SK-N-SH (cell line): Measurements from ENCODE around the gene OR9Q1. TPM values are rescaled to one million over a fixed set of nuclear protein-coding genes. Genes with fewer than 3 reads are reported as not detected.

Experiments
- CTCF ChIA-PET: fragments of 300-600, 350-600 bp; formaldehyde crosslinking; extraction: SDS; loops from one replicate; lab custom pipeline; 2021; lab: Yijun Ruan, JAX
- POLR2A ChIA-PET: fragments of 350-600 bp; sonication (Branson Sonifier 250); formaldehyde crosslinking; extraction: SDS; loops from one replicate; lab custom pipeline; 2020; ENCODE audit warnings: antibody characterized with exemption, inconsistent platforms; lab: Yijun Ruan, JAX
- DNase-seq: peaks from one replicate; pipeline ENCODE4 v3.0.0; 2012
- H2AFZ ChIP-seq: fragments of 200-600 bp; sonication (generic); 2 replicates; pipeline ENCODE4 v1.8.1; 2016; ENCODE audit warnings: antibody characterized with exemption, mild to moderate bottlenecking, low read depth
- H3F3A ChIP-seq: fragments of 200-600 bp; sonication (generic); replicated peaks from 2 replicates; pipeline ENCODE3; 2016; ENCODE audit warnings: antibody characterized with exemption, mild to moderate bottlenecking; ENCODE audit not compliant: insufficient read depth
- H3K27ac ChIP-seq, 2 experiments: fragments of 200-500 bp in 1 of 2; fragments of 200-600 bp in 1 of 2; sonication (Bioruptor generic) in 1 of 2; sonication (generic), shearing (Covaris generic) in 1 of 2; 2 replicates each; pipeline versions ENCODE4 v1.5.1 to v1.6.1; 2014 to 2016; ENCODE audit warnings: low read depth in 2 of 2, inconsistent platforms in 1 of 2, low read length in 1 of 2, mild to moderate bottlenecking in 1 of 2, mixed read lengths in 1 of 2
- H3K27me3 ChIP-seq: fragments of 200-600 bp; sonication (generic), shearing (Covaris generic); 2 replicates; pipeline ENCODE4 v1.6.1; 2016; ENCODE audit warnings: mixed run types; ENCODE audit not compliant: insufficient read depth
- H3K36me3 ChIP-seq, 2 experiments: fragments of 200-500 bp in 1 of 2; fragments of 200-600 bp in 1 of 2; sonication (Bioruptor generic) in 1 of 2; sonication (generic) in 1 of 2; replicated peaks in 1 of 2; 2 replicates each; pipeline versions ENCODE3 to v1.5.1; 2014 to 2016; ENCODE audit warnings: low read length in 1 of 2, mild to moderate bottlenecking in 1 of 2; ENCODE audit not compliant: insufficient read depth in 2 of 2, control insufficient read depth in 1 of 2
- H3K4me1 ChIP-seq, 2 experiments: fragments of 200-500 bp in 1 of 2; fragments of 200-600 bp in 1 of 2; sonication (Bioruptor generic) in 1 of 2; sonication (generic), shearing (Covaris generic) in 1 of 2; 2 replicates each; pipeline versions ENCODE4 v1.5.1 to v1.6.1; 2014 to 2016; ENCODE audit warnings: low read depth in 1 of 2, low read length in 1 of 2, mixed run types in 1 of 2; ENCODE audit not compliant: insufficient read depth in 2 of 2, control insufficient read depth in 1 of 2
- H3K4me2 ChIP-seq: fragments of 200-600 bp; sonication (generic), shearing (Covaris generic); 2 replicates; pipeline ENCODE4 v1.6.1; 2017; ENCODE audit warnings: mixed run types
- H3K4me3 ChIP-seq, 2 experiments: fragments of 200-500 bp in 1 of 2; fragments of 200-600 bp in 1 of 2; sonication (Bioruptor generic) in 1 of 2; sonication (generic), shearing (Covaris generic) in 1 of 2; 2 replicates each; pipeline versions ENCODE4 v1.5.1 to v1.8.1; 2014 to 2016; ENCODE audit warnings: low read depth in 2 of 2, inconsistent platforms in 1 of 2, low read length in 1 of 2, mild to moderate bottlenecking in 1 of 2, mixed read lengths in 1 of 2, moderate library complexity in 1 of 2
- H3K79me2 ChIP-seq: fragments of 200-600 bp; sonication (generic); 2 replicates; pipeline ENCODE4 v1.8.1; 2017; ENCODE audit warnings: mild to moderate bottlenecking; ENCODE audit not compliant: insufficient read depth
- H3K9ac ChIP-seq: fragments of 200-600 bp; sonication (generic); 2 replicates; pipeline ENCODE4 v1.6.1; 2017; ENCODE audit warnings: mixed run types
- H3K9me2 ChIP-seq: fragments of 200-600 bp; sonication (generic); 2 replicates; pipeline ENCODE4 v1.6.1; 2017; ENCODE audit warnings: mixed run types
- H3K9me3 ChIP-seq: fragments of 200-600 bp; sonication (generic); 2 replicates; pipeline ENCODE4 v1.6.1; 2017; ENCODE audit warnings: mixed run types, mild to moderate bottlenecking, moderate library complexity
- H4K20me1 ChIP-seq: fragments of 200-600 bp; sonication (generic); 2 replicates; pipeline ENCODE4 v1.6.1; 2017; ENCODE audit warnings: mild to moderate bottlenecking, mixed run types; ENCODE audit not compliant: insufficient read depth
- ELF1 ChIP-seq: IDR thresholded peaks from 2 replicates; pipeline ENCODE4 v1.4.0; 2012
- EP300 ChIP-seq, 2 experiments: IDR thresholded peaks; 2 replicates each; pipeline versions ENCODE4 v1.4.0 to v1.6.1; 2012; ENCODE audit warnings: borderline replicate concordance in 1 of 2, low read depth in 1 of 2, low read length in 1 of 2
- EZH2phosphoT487 ChIP-seq: fragments of 200-600 bp; sonication (generic); IDR thresholded peaks from 2 replicates; pipeline ENCODE4 v1.6.1; 2017; ENCODE audit warnings: low read depth, mixed run types, mild to moderate bottlenecking, antibody characterized with exemption, moderate library complexity, borderline replicate concordance
- FOXM1 ChIP-seq: IDR thresholded peaks from 2 replicates; pipeline ENCODE4 v1.4.0; 2012; ENCODE audit warnings: low read depth, mild to moderate bottlenecking
- GABPA ChIP-seq: IDR thresholded peaks from 2 replicates; pipeline ENCODE4 v1.4.0; 2012; ENCODE audit warnings: low read depth, mild to moderate bottlenecking
- GATA2 ChIP-seq: sonication (generic); formaldehyde crosslinking; IDR thresholded peaks from 2 replicates; pipeline ENCODE4 v1.5.0; 2020; ENCODE audit warnings: mild to moderate bottlenecking, missing genetic modification reagents
- JUND ChIP-seq: IDR thresholded peaks from 2 replicates; pipeline ENCODE4 v1.4.0; 2012
- MEF2A ChIP-seq: IDR thresholded peaks from 2 replicates; pipeline ENCODE4 v1.4.0; 2012; ENCODE audit warnings: low read depth, borderline replicate concordance
- MXI1 ChIP-seq: IDR thresholded peaks from 2 replicates; pipeline ENCODE4 v1.6.1; 2012; ENCODE audit warnings: mild to moderate bottlenecking, low read depth, low read length, improper control_type of control experiment
- RAD21 ChIP-seq: IDR thresholded peaks from 2 replicates; pipeline ENCODE4 v1.6.1; 2012; ENCODE audit warnings: mild to moderate bottlenecking, low read length
- RCOR1 ChIP-seq: fragments of 150-350 bp; IDR thresholded peaks from 2 replicates; pipeline ENCODE4 v1.6.1; 2017; ENCODE audit warnings: antibody characterized with exemption, low read length
- REST ChIP-seq: IDR thresholded peaks from 2 replicates; pipeline ENCODE4 v1.6.1; 2012; ENCODE audit warnings: mild to moderate bottlenecking, low read depth, low read length, moderate library complexity
- RFX5 ChIP-seq: IDR thresholded peaks from 2 replicates; pipeline ENCODE4 v1.6.1; 2012; ENCODE audit warnings: mild to moderate bottlenecking, improper control_type of control experiment, low read length
- RXRA ChIP-seq: IDR thresholded peaks from 2 replicates; pipeline ENCODE4 v1.4.0; 2012; ENCODE audit warnings: low read depth, mild to moderate bottlenecking, borderline replicate concordance
- SIN3A ChIP-seq: IDR thresholded peaks from 2 replicates; pipeline ENCODE4 v1.6.1; 2012; ENCODE audit warnings: low read depth, mild to moderate bottlenecking, low read length, moderate library complexity, borderline replicate concordance
- SMC3 ChIP-seq: IDR thresholded peaks from 2 replicates; pipeline ENCODE4 v1.6.1; 2012; ENCODE audit warnings: low read depth, low read length, improper control_type of control experiment
- TCF12 ChIP-seq: IDR thresholded peaks from 2 replicates; pipeline ENCODE4 v1.4.0; 2012
- TEAD4 ChIP-seq: IDR thresholded peaks from 2 replicates; pipeline ENCODE4 v1.4.0; 2012; ENCODE audit warnings: mild to moderate bottlenecking, borderline replicate concordance; ENCODE audit not compliant: insufficient read depth
- WGBS: methylation state at CpG from one replicate; pipeline ENCODE4 v1.1.6; 2017; ENCODE audit warnings: low lambda C conversion rate; 5-methylcytosine and 5-hydroxymethylcytosine counted together
- polyA plus RNA-seq, 3 experiments: library from polyadenylated mRNA; depleted of rRNA; stranded (reverse); fragments of >200 nt; gene quantifications; 2 replicates each; pipeline ENCODE4 v1.2.3, GENCODE V29; 2012
- TF ChIP-seq, protein P1 (sequence below): fragments of 150-350 bp; IDR thresholded peaks from 2 replicates; pipeline ENCODE4 v1.6.1; 2017; ENCODE audit warnings: antibody characterized with exemption, low read length, low read depth, borderline replicate concordance

OR9Q1 gene
- polyA plus RNA-seq, 1 of the 3 experiments (the other 2 are of a cell fraction): not detected

DNA sequence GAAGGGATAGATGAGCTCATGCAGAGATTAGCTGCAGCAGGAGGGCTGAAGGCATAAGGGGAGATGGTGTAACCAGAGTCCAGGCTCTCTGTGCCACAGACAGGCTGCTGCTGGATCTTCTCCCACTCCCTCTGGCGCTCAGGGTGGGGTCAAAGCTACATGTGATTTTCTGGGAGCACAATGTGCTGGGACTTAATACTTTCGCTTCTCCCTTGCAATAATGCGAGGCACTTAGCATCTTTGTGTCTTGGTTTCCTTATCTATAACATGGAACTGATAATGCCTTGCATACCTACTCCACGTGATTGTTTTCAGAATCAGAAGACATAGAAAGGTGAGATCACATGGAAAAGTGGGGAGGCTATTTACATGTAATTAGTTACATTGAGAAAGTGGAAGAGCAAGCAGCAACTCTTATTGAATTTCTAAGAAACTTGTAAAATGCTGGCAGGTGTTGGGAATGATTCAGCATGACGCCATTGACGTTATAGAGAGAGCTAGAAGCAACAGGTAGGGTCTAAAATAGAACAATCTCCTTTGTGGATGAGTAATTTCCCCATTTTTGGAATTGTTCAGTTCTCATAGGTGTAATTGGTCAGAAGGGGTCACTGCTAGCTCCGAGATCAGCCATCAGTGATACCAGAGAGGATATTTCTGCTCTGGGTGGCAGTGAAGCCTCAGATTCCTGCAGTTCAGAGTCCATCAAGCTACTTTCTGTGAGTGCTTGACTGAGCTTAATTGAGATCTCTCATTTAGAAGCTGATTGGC is 109.8 kb downstream of the OR9Q1 start:
- CTCF ChIA-PET: no interaction called here
- Histone ChIP-seq H3K27me3 (no peaks in the 10 kb centered on the region), H3K9ac (no peak overlapping the region)
- TF ChIP-seq TCF12: no peak
- TF ChIP-seq, all 33 proteins: peak for 0
- H3K4me2 ChIP-seq: no peak overlapping the region
- no peaks in the 10 kb centered on the region for H3K36me3 ChIP-seq
- H3K79me2 ChIP-seq: no peaks in the 10 kb centered on the region
- H3K27ac ChIP-seq: no peak overlapping the region
- H3K4me3 ChIP-seq: no peak overlapping the region
- no peak overlapping the region for H2AFZ ChIP-seq
- POLR2A ChIA-PET: no interaction called here
- WGBS: 2% methylated on average over 7 of the region's 7 CpGs
- no peak for DNase-seq
- H3F3A ChIP-seq: no peaks in the 10 kb centered on the region
- no peaks in the 10 kb centered on the region for H4K20me1 ChIP-seq
- no peaks in the 10 kb centered on the region for H3K9me3 ChIP-seq
- no peaks in the 10 kb centered on the region for H3K9me2 ChIP-seq
- H3K4me1 ChIP-seq: no peaks in the 10 kb centered on the region

- no peak for TF ChIP-seq FOXM1
- no peak for TF ChIP-seq ELF1
- TF ChIP-seq MEF2A: no peak
- TF ChIP-seq RCOR1: no peak
- no peak for TF ChIP-seq SIN3A
- TF ChIP-seq GABPA: no peak
- no peak for TF ChIP-seq SMC3
- no peak for TF ChIP-seq MXI1
- no peak for TF ChIP-seq TEAD4
- no peak for TF ChIP-seq EP300 (IDR thresholded peaks at IDR 0.05; ENCODE audit: borderline replicate concordance in 1 of 2, low read depth in 1 of 2, low read length in 1 of 2)
- TF ChIP-seq RFX5: no peak
- no peak for TF ChIP-seq RXRA
- no peak for TF ChIP-seq EZH2phosphoT487
- TF ChIP-seq JUND: no peak
- no peak for TF ChIP-seq REST
- TF ChIP-seq, protein P1, sequence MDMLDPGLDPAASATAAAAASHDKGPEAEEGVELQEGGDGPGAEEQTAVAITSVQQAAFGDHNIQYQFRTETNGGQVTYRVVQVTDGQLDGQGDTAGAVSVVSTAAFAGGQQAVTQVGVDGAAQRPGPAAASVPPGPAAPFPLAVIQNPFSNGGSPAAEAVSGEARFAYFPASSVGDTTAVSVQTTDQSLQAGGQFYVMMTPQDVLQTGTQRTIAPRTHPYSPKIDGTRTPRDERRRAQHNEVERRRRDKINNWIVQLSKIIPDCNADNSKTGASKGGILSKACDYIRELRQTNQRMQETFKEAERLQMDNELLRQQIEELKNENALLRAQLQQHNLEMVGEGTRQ: no peak
- TF ChIP-seq RAD21: no peak
- no peak for TF ChIP-seq GATA2
- DNase-seq: no peak
- H3K27me3 ChIP-seq: no peaks in the 10 kb centered on the region
- no peak overlapping the region for H2AFZ ChIP-seq
- no peak overlapping the region for H3K9ac ChIP-seq
- no peak overlapping the region for H3K4me2 ChIP-seq
- H3K4me1 ChIP-seq: no peaks in the 10 kb centered on the region
- 0% methylated on average over 1 of the region's 1 CpG for WGBS
- H3K36me3 ChIP-seq: no peaks in the 10 kb centered on the region
- no peaks in the 10 kb centered on the region for H3F3A ChIP-seq
- no peaks in the 10 kb centered on the region for H3K9me2 ChIP-seq
- no peak overlapping the region for H3K4me3 ChIP-seq
- H3K9me3 ChIP-seq: no peaks in the 10 kb centered on the region
- ChIA-PET CTCF (no interaction called here), POLR2A (no interaction called here)
- no peak overlapping the region for H3K27ac ChIP-seq
- no peaks in the 10 kb centered on the region for H4K20me1 ChIP-seq
- H3K79me2 ChIP-seq: no peaks in the 10 kb centered on the region
Observed at GRCh38 chr11:58134151-58134550, 110.5 kb downstream of the OR9Q1 start.
